Measurements from ENCODE around the gene ADGRG7. TPM values are rescaled to one million over a fixed set of nuclear protein-coding genes. Genes with fewer than 3 reads are reported as not detected.
"Not testable (repeated sequence)": the region's sequence is repeated elsewhere in the genome, so short reads cannot be mapped to it uniquely, and the experiment has no call there.

Gene ADGRG7
- total RNA-seq, 2 donors from 2014 or later: not detected

DNA sequence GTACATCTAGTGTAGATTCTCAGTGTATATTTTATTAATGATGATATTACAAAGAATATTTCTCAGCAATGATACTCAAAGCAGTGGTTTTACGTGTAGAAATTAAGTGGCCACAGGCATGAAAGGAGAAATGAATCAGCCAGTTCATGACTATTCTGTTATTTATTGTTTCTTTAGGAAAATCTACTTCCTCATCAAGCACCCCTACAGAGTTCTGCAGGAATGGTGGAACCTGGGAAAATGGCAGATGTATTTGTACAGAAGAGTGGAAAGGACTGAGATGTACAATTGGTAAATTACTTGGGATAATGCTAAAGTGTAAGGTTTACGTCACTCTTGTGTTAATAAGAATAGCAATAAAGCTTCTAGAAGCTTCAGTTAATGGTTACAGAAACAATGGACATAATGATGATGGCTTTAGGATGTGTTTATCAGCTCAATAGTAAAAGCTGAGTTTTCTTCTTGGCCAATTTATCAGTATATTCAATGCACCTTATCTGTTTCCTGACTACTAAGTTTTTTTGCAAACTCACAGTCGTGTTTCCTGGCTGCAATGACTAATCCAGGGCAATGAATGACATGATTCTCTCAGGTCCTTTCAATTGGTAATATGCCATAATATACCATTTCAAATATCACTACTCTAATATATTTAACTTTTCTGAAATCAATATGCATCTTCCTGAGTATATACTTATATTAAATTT, 20.2 kb downstream of the ADGRG7 start:
- H3K36me3 Mint-ChIP-seq: peaks cover 0 to 4% of the 10 kb centered on the region in 2 donors
- ATAC-seq (no peak), DNase-seq (ENCODE audit: low spot score in 2 of 2) (no peak)
- no peak overlapping the region for H3K27ac Mint-ChIP-seq
- peaks cover 3 to 6% of the 10 kb centered on the region in 2 donors for H3K9me3 Mint-ChIP-seq

DNA sequence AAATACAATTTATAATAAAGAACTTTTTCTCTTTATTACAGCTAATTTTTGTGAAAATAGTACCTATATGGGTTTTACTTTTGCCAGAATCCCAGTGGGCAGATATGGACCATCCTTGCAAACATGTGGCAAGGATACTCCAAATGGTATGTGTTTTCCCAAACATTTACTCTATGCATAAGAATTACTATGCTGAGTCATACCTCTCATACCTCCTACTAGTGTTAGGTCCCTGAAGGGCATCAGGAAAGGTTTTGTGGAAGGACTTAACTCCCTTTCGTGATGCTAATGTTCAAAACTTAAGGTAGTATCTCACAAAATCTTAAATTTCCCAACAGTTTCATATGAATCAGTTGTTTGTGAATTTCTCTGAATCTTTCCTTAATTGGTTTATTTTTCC, 21.3 kb downstream of the ADGRG7 start:
- DNase-seq (ENCODE audit: low spot score in 2 of 2) (no peak), ATAC-seq (no peak)
- Mint-ChIP-seq H3K36me3 (peaks cover 0 to 4% of the 10 kb centered on the region in 2 donors), H3K27ac (no peak overlapping the region), H3K9me3 (no peaks in the 10 kb centered on the region)

DNA sequence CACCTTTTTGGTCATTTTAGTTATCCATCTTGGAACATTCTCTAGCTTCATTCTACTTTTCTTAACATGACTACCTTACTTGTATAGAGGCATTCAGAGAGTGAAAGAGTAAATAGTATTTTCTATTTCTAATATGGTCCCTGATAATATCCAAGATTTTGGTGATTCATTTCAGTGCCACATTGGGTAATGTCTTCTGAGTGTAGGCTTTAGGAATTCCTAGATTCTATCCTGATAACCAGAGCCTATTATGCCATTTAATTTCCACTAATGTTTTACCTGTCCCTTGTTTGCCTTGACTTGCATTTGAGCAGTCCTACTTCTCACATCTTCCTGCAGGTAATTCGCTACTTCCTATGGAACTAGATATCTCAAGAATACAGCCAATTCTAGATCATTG, 21.8 kb downstream of the ADGRG7 start:
- H3K9me3 Mint-ChIP-seq: no peaks in the 10 kb centered on the region
- ATAC-seq (no peak), DNase-seq (ENCODE audit: low spot score in 2 of 2) (no peak)
- peaks cover 0 to 4% of the 10 kb centered on the region in 2 donors for H3K36me3 Mint-ChIP-seq
- no peak overlapping the region for H3K27ac Mint-ChIP-seq

DNA sequence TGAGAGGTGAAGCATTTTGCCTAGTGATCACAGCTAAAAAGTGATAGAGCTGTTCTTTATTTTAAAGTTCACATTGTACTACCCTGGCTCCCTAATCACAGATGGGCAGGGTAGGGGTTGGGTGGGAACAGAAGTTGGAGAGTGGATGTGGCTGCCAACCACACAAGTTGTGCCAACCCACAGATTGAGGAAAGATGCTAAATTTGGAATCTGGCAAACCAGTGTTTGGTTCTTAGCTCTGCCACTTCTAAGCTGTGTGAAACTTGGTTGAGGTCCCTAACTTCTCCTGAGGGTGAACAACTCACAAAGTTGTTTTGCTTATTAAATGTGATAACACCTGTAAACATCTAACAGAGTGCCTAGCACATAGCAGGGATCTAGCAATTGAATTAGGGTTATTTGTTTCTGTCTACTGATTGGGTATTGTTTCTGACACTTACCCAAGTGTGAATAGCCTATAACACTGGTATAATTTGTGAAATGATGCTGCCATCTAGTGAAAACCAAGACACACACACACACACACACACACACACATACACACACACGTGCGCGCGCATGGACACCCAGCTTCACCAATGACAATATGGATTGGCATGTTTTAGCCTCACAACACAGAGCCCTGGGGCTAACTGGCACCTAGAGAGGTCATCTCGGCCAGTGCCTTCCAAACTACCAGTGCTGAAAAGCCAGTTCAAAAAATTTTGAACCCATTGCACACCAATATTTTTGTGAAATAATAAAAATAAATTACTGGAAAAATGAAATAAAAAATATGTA, 25.3 kb downstream of the ADGRG7 start:
- H3K27ac Mint-ChIP-seq: no peak overlapping the region
- ATAC-seq (peak; percentile 63 to 71), DNase-seq (ENCODE audit: low spot score in 2 of 2) (peak in 1 of 2 donors; percentile 58)
- H3K36me3 Mint-ChIP-seq: no peaks in the 10 kb centered on the region
- no peaks in the 10 kb centered on the region for H3K9me3 Mint-ChIP-seq

DNA sequence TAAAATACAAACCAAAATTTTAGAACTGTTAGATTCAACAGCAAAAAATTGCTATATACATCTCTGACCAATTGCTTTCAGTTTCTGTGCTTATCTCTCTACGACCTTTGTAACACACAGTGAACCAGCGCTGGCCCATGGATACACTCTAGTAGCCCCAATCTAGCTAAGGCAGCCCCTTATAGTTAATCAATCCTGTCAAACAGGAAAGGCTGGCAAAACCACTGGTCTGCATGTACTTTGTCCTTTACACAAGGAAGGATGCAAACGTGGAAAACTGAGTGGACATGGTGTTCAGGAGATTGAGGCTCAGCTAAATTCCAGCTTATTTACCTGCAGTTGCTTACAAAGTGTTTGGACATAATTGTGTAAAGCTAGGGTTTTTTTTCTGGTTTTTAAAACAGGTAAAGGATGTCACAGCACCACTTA, 25.9 kb downstream of the ADGRG7 start:
- DNase-seq (ENCODE audit: low spot score in 2 of 2) (no peak), ATAC-seq (no peak)
- H3K9me3 Mint-ChIP-seq: no peaks in the 10 kb centered on the region
- no peaks in the 10 kb centered on the region for H3K36me3 Mint-ChIP-seq
- H3K27ac Mint-ChIP-seq: no peak overlapping the region

DNA sequence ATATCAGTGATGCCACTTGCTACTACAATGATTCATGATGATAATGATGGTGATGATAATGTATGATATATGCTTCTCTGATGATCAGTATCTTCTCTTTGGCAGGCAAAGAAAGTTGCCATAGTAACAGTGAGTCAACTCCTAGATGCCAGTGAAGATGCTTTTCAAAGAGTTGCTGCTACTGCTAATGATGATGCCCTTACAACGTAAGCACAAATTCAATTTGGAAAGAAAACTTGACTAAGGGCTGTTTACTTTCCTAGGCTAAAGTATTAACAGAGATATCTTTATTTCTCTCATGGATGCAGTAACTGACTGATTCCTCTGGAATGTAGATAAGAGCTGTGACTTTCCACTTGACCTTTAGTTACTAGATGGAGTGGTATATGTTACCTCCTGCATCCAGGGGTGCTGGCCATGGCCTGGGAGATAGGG, 27.8 kb downstream of the ADGRG7 start:
- no peaks in the 10 kb centered on the region for H3K9me3 Mint-ChIP-seq
- DNase-seq (ENCODE audit: low spot score in 2 of 2) (no peak), ATAC-seq (peak in 1 of 2 donors; percentile 40)
- no peaks in the 10 kb centered on the region for H3K36me3 Mint-ChIP-seq
- H3K27ac Mint-ChIP-seq: no peak overlapping the region

DNA sequence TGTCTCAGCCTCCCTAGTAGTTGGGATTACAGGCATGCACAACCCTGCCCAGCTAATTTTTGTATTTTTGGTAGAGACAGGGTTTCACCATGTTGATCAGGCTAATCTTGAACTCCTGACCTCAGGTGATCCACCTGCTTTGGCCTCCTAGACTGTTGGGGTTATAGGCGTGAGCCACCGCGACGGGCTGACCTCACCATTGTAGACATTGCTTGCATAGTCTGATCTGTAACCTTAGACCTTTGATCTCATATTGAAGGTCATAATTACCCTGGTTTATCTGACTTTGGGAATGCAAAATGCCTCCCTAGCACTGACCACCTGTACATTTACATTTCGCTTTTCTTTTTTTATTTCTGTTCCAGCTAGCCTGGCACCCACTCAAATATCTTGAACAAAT, 31.2 kb downstream of the ADGRG7 start:
- ATAC-seq: no peak
- Mint-ChIP-seq H3K9me3 (no peaks in the 10 kb centered on the region), H3K36me3 (no peaks in the 10 kb centered on the region), H3K27ac (no peak overlapping the region)
- DNase-seq (ENCODE audit: low spot score in 2 of 2): no peak

DNA sequence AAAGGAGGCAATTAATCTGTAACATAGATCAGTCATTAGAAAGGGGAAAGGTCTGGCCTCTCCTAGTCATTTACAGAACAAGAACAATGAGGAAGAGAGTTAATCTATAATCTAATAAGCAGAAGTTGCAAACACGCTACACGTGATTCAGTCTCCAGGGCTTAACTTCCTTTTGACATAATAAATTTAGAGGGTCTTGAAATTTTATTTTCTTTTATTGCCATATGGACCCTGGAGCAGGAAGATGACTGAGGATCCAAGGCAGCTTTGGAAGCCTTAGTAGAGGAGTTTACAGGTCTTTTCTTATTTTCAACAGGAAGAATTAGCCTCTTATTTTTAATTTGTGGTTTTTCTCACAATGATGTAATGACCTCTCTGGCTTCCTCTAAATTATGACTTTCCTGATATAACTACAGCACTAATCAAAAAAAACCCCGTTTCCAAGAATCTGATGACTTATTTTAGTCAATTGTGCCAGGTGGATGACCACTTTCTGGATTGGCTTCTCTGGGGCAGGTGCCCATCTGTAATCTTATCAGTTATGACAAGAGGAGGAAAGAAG, 32.2 kb downstream of the ADGRG7 start:
- ATAC-seq: peak in 1 of 2 donors; percentile 43

DNA sequence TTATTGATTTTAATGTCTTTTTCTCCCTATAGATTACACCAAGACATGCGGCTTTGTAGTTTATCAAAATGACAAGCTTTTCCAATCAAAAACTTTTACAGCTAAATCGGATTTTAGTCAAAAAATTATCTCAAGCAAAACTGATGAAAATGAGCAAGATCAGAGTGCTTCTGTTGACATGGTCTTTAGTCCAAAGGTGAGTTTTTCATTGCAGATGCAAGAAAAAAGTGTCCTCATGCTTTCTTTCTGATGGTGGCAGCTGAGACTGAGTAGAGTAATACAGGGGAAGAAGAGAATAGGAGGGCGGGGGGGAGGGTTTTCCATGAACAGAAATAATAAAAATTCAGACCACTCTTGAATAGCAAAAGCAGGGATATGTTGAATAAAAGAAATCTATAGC, 36.5 kb downstream of the ADGRG7 start:
- no peaks in the 10 kb centered on the region for H3K36me3 Mint-ChIP-seq
- H3K27ac Mint-ChIP-seq: no peak overlapping the region
- no peaks in the 10 kb centered on the region for H3K9me3 Mint-ChIP-seq
- ATAC-seq (no peak), DNase-seq (ENCODE audit: low spot score in 2 of 2) (no peak)

More for the DNA sequence above, 32.2 kb downstream of the ADGRG7 start:
- Mint-ChIP-seq H3K27ac (no peak overlapping the region), H3K9me3 (no peaks in the 10 kb centered on the region), H3K36me3 (no peaks in the 10 kb centered on the region)
- no peak for DNase-seq (ENCODE audit: low spot score in 2 of 2)

DNA sequence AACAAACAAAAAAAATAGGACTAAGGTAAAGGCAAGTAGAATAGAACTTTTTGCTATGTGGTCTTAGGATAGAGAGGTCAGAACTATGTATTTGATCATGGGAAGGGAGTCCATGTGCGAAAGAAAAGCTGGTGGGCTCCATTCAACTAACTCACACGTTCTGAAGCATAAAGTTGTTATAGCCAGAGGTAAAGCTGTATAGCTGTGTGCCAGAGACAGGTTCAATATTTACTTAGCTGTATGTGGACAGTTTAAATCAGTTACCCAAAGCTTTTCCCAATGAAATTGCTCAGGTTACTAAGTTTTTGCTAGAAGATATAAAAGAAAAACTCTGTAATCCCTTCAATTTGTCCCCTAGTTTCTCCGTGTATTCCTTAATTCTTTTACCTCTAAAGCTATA, 37.8 kb downstream of the ADGRG7 start:
- H3K9me3 Mint-ChIP-seq: no peaks in the 10 kb centered on the region
- H3K36me3 Mint-ChIP-seq: no peaks in the 10 kb centered on the region
- H3K27ac Mint-ChIP-seq: no peak overlapping the region
- ATAC-seq (no peak), DNase-seq (ENCODE audit: low spot score in 2 of 2) (no peak)

DNA sequence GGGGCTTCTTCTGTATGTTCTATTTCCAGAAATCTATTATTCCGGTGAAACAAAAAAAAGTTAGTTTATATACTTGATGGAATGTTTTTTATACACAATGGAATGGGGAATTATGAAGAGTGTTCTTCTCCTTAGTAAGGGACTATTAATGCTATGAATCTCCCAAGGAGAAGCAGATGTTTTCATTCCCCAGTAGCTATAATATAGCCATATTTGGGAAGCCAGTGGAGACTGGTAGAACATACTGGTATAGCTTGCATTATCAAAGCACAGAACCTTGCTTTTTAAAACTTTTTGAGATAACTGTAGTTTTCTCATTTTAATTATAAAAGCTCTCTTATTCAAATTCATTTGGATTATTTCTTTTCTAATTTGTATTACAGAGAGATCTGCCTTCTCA, 38.3 kb downstream of the ADGRG7 start:
- no peak overlapping the region for H3K27ac Mint-ChIP-seq
- no peaks in the 10 kb centered on the region for H3K9me3 Mint-ChIP-seq
- H3K36me3 Mint-ChIP-seq: no peaks in the 10 kb centered on the region
- ATAC-seq (no peak), DNase-seq (ENCODE audit: low spot score in 2 of 2) (no peak)

DNA sequence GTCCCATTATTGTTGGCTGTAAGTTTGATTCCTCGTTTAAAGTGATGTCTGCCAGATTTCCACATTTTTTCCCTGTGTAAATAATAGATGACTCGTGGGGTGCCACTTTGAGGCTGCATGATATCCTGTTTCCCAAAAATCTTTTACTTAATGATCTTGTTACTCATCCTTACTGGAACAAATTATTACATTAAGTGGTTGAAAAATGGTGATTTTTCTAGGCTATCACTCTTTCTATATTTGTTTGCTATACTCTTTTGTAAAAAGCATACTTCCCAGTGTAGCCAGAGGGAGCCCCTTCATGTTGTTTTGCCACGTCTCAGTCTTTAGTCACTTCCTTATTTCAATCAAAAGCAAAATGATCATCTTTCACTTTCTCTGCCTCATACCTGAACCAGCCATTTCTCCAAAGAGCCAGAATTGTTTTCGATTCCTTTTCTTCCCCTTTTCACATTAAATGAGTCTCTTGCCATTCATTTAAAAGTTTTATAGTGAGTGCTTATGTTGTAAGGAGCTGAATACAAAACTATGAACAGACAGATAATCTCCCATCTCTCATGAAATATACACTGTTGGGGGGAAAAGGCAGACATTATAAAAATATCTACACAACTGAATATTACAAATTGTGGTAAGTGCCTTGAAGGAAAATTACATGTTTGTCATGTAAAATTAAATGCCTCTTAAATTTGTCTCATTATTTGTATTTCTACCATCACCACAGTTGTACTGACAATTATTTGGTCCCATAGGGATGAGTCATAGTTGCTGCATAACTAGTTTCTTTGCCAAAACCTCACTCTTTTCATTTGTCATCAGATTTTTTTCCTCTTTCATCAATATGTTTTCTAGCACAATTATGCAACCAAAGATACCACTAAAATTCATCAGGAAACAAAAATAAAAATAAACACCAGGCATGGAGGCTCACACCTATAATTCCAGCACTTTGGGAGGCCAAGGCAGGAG, 41.5 kb downstream of the ADGRG7 start:
- no peak for DNase-seq (ENCODE audit: low spot score in 2 of 2)
- Mint-ChIP-seq H3K27ac (peak overlapping the region; percentile 62 to 82), H3K9me3 (no peaks in the 10 kb centered on the region), H3K36me3 (no peaks in the 10 kb centered on the region)
- ATAC-seq: peak; percentile 98

DNA sequence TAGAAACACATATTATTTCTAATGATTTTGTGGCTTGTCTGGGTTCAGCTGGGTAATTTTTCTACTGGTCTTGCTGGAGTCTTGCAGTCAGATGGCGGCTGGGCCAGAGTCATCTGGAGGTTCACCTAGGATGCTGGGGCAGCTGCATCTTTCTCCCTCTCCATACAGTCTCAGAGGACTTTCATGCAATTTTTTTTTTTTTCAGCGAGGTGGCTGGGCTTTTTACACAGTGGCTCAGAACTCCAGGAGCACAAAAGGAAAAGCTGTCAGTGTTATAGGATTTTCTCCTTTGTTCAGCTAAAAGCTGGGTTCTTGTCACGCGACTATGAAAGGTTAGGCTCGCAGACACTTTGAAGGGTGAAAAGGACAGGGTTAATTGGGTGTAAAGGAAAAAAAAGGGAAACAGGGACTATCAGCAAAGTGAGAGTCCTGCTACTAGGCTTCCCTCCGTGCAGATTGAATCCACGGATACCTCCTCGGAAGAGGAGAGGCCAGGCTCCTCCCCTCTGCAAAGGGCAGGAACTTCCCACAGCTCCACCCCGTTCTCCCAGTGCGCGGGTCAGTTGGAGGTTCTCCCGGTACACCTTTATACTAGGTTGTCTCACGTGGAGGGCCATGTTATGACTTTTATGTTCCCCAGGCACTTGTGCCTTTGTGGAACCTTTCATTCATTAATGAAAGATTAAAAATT, 44.3 kb downstream of the ADGRG7 start:
- Mint-ChIP-seq H3K27ac (no peak overlapping the region), H3K9me3 (no peaks in the 10 kb centered on the region), H3K36me3 (no peaks in the 10 kb centered on the region)
- DNase-seq (ENCODE audit: low spot score in 2 of 2): no peak
- no peak for ATAC-seq

DNA sequence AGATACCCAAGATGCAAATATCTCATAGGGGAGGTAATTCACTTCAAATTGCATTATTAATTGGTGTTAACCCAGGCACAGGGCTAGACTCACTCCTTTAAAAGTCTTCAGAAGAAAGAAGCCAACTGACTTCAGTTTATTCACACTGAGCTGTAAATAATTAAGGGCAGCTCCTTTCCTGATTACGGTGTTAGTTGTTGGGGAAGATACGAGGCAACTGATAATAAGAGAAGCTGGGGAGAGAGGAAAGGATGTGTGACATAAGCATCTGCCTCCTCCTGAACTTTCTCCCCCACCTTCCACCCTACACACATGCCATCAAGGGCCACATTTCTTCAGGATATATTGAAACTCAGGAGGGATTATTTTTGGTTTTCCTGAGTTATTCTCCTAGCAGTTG, 47.5 kb downstream of the ADGRG7 start:
- no peak overlapping the region for H3K27ac Mint-ChIP-seq
- no peaks in the 10 kb centered on the region for H3K36me3 Mint-ChIP-seq
- no peaks in the 10 kb centered on the region for H3K9me3 Mint-ChIP-seq
- ATAC-seq (no peak), DNase-seq (ENCODE audit: low spot score in 2 of 2) (no peak)

DNA sequence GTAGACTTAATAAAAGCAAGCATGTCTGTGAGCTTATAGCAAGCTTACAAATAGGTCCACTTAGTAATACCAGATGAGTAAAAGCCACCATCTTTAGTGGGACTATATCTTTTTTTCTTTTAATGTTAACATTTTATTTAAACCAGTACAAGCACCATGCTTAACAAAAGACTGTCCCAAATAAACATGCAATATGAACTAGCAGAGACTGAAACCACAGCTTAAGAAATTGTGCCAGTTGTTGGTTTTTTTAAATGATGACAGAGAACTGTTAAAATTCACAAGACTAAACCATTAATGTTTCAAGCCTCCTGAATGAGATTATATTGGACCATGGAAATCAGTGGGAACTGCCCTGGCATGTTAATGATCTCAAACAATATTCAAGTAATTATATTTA, 51.9 kb downstream of the ADGRG7 start:
- H3K27ac Mint-ChIP-seq; H3K36me3 Mint-ChIP-seq; H3K9me3 Mint-ChIP-seq; ATAC-seq; DNase-seq (ENCODE audit: low spot score in 2 of 2): not testable (repeated sequence)

All from activated naive CD4-positive, alpha-beta T cell treated with anti-CD3 and anti-CD28 coated beads, Interleukin-2, amount 50 U/mL, for 72 hours (primary cell).